Motor neuron (in vitro differentiated cells): Measurements from ENCODE around the gene AHNAK2. TPM values are rescaled to one million over a fixed set of nuclear protein-coding genes. Genes with fewer than 3 reads are reported as not detected.
"Not testable (repeated sequence)": the region's sequence is repeated elsewhere in the genome, so short reads cannot be mapped to it uniquely, and the experiment has no call there.

Experiments used
- ATAC-seq, 8 experiments: fragments of 200-7000 bp; cut with Tn5 transposase; replicated peaks in 6 of 8; 2 replicates each; pipeline ENCODE4 v1.8.0; 2021; ENCODE audit warnings: mild to moderate bottlenecking in 8 of 8, moderate library complexity in 8 of 8
- H3K27ac ChIP-seq, 2 donors: fragments of 250-450 bp; sonication (Bioruptor Pico); 2 replicates each; pipeline ENCODE4 v1.9.0; 2021; ENCODE audit warnings: antibody characterized with exemption in 2 of 2, mild to moderate bottlenecking in 2 of 2, moderate library complexity in 1 of 2
- H3K4me1 ChIP-seq, 2 donors: fragments of 250-450 bp; sonication (Bioruptor Pico); replicated peaks in 1 of 2; 2 replicates each; pipeline ENCODE4 v1.6.1; 2021; ENCODE audit warnings: antibody characterized with exemption in 2 of 2, mild to moderate bottlenecking in 2 of 2, moderate library complexity in 1 of 2
- H3K4me3 ChIP-seq, 5 donors: fragments of 250-450 bp; sonication (Bioruptor Pico); 2 replicates each; pipeline ENCODE4 v1.9.0; 2021; ENCODE audit warnings: antibody characterized with exemption in 5 of 5, mild to moderate bottlenecking in 5 of 5, moderate library complexity in 4 of 5
- WGBS, 10 experiments: fragments of 450-650 bp; shearing (Covaris generic); methylation state at CpG; one replicate each; pipeline ENCODE4 v1.0.0; 2022; 5-methylcytosine and 5-hydroxymethylcytosine counted together
- in situ Hi-C, 9 experiments: fragments of 400-800 bp; cut with MboI; loops; one replicate each; pipeline ENCODE4 v1.15.0; 2021; ENCODE audit warnings: low sequenced_read_pairs in 9 of 9, low pct_unique_long_range_greater_than_20kb in 2 of 9; ENCODE audit not compliant: unreplicated experiment in 9 of 9
- total RNA-seq, 8 experiments: library from RNA; unstranded; fragments of 300-600 nt; gene quantifications; 2 replicates each; pipeline versions ENCODE4 v1.2.3 to v1.2.4, GENCODE V29; 2022

The AHNAK2 gene
- total RNA-seq, 8 experiments from 2014 or later = 1.1 to 34.2 (median 1.5) TPM

DNA sequence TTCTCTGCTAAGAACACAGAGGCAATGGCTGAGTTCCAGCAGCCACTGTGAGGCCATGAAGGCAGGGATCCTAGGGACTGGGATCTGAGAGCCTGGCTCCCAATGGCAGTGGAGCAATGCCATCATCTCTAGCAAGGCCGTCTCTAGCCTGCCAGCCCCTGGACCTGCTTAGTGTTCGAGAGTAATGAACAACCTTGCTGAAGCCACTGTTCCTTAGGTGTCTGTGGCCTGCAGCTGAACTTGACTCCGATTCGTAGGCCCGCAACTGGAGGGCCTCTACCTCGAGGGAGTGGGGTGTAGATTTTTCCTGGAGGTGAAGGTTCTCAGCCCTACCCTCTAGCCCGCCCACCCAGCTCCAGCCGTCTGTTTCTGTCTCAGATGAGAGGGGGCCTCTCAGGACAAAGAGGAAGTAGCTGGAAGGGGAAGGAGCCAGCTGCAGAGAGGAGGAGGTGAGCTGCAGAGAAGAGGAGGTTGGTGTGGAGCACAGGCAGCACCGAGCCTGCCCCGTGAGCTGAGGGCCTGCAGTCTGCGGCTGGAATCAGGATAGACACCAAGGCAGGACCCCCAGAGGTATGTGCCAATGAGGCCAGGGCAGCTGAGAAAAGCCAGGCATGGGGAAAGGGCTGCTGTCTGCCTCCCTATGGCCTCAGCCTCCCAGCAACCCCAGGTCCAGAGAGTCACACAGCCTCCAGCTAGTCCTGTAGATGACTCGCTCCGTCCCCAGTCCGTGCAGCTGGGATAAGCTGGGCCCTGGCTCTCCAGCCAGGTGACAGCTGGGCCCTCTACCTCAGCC, 53.6 kb downstream of the AHNAK2 start, which contains the start of gene PLD4:
Gene PLD4, plus strand, starts transcription at position 459 of the 793 bp plus-strand sequence. CDS start 2,262 bp downstream, outside the sequence.
- in situ Hi-C loops = loop anchor here in 1 of 9 experiments (25.0 kb wide), 1 partner anchor 113 kb away; no protein-coding TSS in a partner anchor
- WGBS, 10 experiments = 40 to 70% methylated on average over 1 to 6 of the region's 14 CpGs; no CpG with 5 or more reads in 8 of the 10 experiments
- no peaks in the 10 kb centered on the region for H3K4me1 ChIP-seq
- no peak within 1 kb of the TSS for H3K4me3 ChIP-seq
- ATAC-seq = no peak
- H3K27ac ChIP-seq = no peak within 1 kb of the TSS

DNA sequence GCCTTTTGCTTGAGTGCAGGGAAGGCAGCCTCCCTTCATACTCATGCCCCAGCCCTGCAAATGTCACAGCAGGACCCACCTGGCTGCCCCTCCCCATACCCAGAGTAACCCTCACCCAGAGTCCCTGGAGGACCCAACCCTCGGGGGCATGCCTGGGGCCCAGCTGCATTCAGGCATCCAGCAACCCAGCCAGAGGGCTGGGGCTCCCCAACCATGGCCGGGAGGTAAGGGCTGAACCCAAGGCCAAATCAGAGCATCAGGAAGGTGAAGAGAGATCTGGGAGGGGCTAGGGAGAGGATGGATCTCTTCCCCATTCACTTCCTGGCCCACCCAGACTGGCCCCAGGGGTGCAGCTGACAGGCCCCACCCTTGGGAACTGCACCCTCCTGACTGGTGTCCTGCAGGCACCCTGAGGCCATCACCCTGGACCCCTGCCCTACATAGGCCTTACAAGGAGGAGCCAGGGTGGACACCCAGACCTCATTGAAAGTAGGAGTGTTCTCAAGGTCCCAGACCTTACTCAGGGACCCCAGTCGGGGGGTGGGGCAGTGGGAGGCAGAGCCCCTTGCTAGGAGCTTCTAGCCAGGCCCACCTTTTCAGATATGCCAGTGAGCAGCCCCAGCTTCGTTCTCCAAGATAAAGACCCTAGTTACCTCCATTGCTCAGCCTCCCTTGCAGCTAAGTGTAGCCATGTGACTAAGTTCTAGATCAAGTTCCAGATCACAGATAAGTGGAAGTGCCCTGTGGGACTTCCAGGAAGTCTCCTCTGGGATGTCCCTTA, 54.3 kb downstream of the AHNAK2 start:
- 13 to 75% (median 60%) methylated on average over 1 of the region's 4 CpGs; no CpG with 5 or more reads in 5 of the 10 experiments for WGBS, 10 experiments
- ATAC-seq = no peak
- no peak overlapping the region for H3K27ac ChIP-seq
- in situ Hi-C loops = loop anchor here in 1 of 9 experiments (25.0 kb wide), 1 partner anchor 113 kb away; no protein-coding TSS in a partner anchor
- H3K4me3 ChIP-seq = no peak overlapping the region
- no peaks in the 10 kb centered on the region for H3K4me1 ChIP-seq

DNA sequence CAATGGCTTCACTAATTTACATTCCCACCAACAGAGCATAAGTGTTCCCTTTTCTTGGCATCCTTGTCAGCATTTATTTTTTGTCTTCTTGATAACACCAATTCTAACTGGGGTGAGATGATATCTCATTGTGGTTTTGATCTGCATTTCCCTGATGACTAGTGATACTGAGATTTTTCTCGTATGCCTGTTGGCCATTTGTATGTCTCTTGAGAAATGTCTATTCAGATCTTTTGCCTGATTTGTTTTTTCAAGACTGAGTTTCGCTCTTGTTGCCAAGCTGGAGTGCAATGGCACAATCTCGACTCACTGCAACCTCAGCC, 58.2 kb downstream of the AHNAK2 start:
- ATAC-seq = no peak
- Histone ChIP-seq H3K27ac (no peak overlapping the region), H3K4me1 (no peaks in the 10 kb centered on the region), H3K4me3 (no peak overlapping the region)
- in situ Hi-C loops = loop anchor here in 1 of 9 experiments (25.0 kb wide), 1 partner anchor 117 kb away; no protein-coding TSS in a partner anchor
- 0 to 67% (median 50%) methylated on average over 1 to 3 of the region's 3 CpGs; no CpG with 5 or more reads in 2 of the 10 experiments for WGBS, 10 experiments

- in situ Hi-C loops = loop anchor here in 1 of 9 experiments (25.0 kb wide), 1 partner anchor 118 kb away; no protein-coding TSS in a partner anchor
- H3K4me3 ChIP-seq, H3K27ac ChIP-seq, H3K4me1 ChIP-seq, ATAC-seq: not testable (repeated sequence)
- 58 to 93% (median 75%) methylated on average over 1 to 10 of the region's 12 CpGs for WGBS, 10 experiments
Observed at GRCh38 chr14:104919152-104919992, 58.8 kb downstream of the AHNAK2 start.

DNA sequence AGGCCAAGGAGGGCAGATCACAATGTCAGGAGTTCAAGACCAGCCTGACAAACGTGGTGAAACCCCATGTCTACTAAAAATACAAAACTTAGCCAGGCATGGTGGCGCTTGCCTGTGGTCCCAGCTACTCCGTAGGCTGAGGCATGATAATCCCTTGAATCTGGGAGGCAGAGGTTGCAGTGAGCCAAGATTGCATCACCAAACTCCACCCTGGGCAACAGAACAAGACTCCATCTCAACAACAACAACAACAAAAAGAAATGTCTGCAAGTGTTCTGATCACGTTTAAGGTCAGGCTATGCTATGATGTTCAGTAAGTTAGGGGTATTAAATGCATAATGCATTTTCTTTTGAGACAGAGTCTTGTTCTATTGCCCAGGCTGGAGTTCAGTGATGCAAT, 60.2 kb downstream of the AHNAK2 start:
- in situ Hi-C loops = loop anchor here in 1 of 9 experiments (25.0 kb wide), 1 partner anchor 119 kb away; no protein-coding TSS in a partner anchor
- ATAC-seq = peak in 2 of 8 experiments; percentile 73 to 83
- Histone ChIP-seq H3K4me3 (no peak overlapping the region), H3K4me1 (no peaks in the 10 kb centered on the region), H3K27ac (no peak overlapping the region)
- WGBS, 10 experiments = 8 to 100% (median 89%) methylated on average over 1 to 4 of the region's 4 CpGs; no CpG with 5 or more reads in 4 of the 10 experiments

DNA sequence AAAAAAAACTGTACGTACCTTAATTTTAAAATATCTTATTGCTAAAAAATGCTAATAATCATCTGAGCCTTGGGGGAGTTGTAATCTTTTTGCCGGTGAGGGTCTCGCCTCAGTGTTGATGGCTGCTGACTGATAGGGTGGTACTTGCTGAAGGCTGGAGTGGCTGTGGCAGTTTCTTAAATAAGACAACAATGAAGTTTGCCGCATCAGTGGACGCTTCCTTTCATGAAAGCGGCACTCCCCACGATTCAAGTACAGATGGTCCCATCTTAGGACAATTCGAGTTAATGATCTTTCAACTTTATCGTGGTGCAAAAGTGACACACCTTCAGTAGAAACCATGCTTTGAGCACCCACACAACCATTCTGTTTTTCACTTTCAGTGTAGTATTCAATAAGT, 61.1 kb downstream of the AHNAK2 start:
- H3K4me1 ChIP-seq = no peaks in the 10 kb centered on the region
- WGBS, 10 experiments = 19 to 100% (median 54%) methylated on average over 2 to 9 of the region's 9 CpGs
- no peak overlapping the region for H3K4me3 ChIP-seq
- in situ Hi-C loops = loop anchor here in 1 of 9 experiments (25.0 kb wide), 1 partner anchor 120 kb away; no protein-coding TSS in a partner anchor
- ATAC-seq = no peak
- H3K27ac ChIP-seq = no peak overlapping the region

DNA sequence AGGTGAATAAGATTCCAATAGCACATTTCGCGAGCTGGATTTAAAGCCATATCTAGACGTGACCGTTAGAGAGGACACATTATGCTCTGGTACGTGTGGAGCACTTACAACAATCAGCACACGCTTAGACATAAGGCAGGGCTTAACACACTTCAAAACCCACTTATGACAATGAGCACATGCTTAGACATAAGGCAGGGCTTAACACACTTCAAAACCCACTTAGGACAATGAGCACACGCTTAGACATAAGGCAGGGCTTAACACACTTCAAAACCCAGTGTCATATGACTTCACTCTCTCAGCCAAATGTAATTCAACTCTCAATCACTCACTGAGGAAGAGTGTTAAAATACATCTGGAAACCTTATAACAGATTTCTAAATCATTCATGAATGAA, 64.7 kb downstream of the AHNAK2 start:
- Histone ChIP-seq H3K4me3 (no peak overlapping the region), H3K27ac (no peak overlapping the region), H3K4me1 (no peaks in the 10 kb centered on the region)
- peak in 2 of 8 experiments; percentile 56 to 76 for ATAC-seq
- WGBS, 10 experiments = 0 to 100% (median 90%) methylated on average over 1 to 6 of the region's 7 CpGs; no CpG with 5 or more reads in 1 of the 10 experiments
- in situ Hi-C loops = loop anchor here in 1 of 9 experiments (25.0 kb wide), 1 partner anchor 124 kb away; no protein-coding TSS in a partner anchor

- 50 to 100% (median 73%) methylated on average over 1 to 3 of the region's 3 CpGs; no CpG with 5 or more reads in 6 of the 10 experiments for WGBS, 10 experiments
- in situ Hi-C loops = loop anchor here in 1 of 9 experiments (25.0 kb wide), 1 partner anchor 125 kb away; no protein-coding TSS in a partner anchor
Observed at GRCh38 chr14:104912053-104912452, 66.1 kb downstream of the AHNAK2 start.

GRCh38 chr14:104908303-104908702, 69.9 kb downstream of the AHNAK2 start:
- Histone ChIP-seq H3K4me1 (no peaks in the 10 kb centered on the region), H3K27ac (no peak overlapping the region), H3K4me3 (no peak overlapping the region)
- ATAC-seq = peak in 2 of 8 experiments; percentile 48 to 70
- 0 to 57% (median 0%) methylated on average over 1 of the region's 1 CpG; no CpG with 5 or more reads in 2 of the 10 experiments for WGBS, 10 experiments
- in situ Hi-C loops = loop anchor here in 1 of 9 experiments (25.0 kb wide), 1 partner anchor 129 kb away; no protein-coding TSS in a partner anchor

More at GRCh38 chr14:104912053-104912452, 66.1 kb downstream of the AHNAK2 start:
- no peak for ATAC-seq
- H3K4me1 ChIP-seq = no peaks in the 10 kb centered on the region
- H3K4me3 ChIP-seq = no peak overlapping the region
- no peak overlapping the region for H3K27ac ChIP-seq

DNA sequence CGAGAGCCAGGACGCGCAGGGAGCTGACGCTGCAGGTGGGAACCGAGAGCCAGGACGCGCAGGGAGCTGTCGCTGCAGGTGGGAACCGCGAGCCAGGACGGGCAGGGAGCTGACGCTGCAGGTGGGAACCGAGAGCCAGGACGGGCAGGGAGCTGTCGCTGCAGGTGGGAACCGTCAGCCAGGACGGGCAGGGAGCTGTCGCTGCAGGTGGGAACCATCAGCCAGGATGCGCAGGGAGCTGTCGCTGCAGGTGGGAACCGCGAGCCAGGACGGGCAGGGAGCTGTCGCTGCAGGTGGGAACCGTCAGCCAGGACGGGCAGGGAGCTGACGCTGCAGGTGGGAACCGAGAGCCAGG, 72.6 kb downstream of the AHNAK2 start:
- H3K27ac ChIP-seq, H3K4me1 ChIP-seq, H3K4me3 ChIP-seq, ATAC-seq: not testable (repeated sequence)
- WGBS, 10 experiments = 14% methylated on average over 9 of the region's 28 CpGs; no CpG with 5 or more reads in 9 of the 10 experiments
- in situ Hi-C loops = loop anchor here in 1 of 9 experiments (25.0 kb wide), 1 partner anchor 132 kb away; no protein-coding TSS in a partner anchor

DNA sequence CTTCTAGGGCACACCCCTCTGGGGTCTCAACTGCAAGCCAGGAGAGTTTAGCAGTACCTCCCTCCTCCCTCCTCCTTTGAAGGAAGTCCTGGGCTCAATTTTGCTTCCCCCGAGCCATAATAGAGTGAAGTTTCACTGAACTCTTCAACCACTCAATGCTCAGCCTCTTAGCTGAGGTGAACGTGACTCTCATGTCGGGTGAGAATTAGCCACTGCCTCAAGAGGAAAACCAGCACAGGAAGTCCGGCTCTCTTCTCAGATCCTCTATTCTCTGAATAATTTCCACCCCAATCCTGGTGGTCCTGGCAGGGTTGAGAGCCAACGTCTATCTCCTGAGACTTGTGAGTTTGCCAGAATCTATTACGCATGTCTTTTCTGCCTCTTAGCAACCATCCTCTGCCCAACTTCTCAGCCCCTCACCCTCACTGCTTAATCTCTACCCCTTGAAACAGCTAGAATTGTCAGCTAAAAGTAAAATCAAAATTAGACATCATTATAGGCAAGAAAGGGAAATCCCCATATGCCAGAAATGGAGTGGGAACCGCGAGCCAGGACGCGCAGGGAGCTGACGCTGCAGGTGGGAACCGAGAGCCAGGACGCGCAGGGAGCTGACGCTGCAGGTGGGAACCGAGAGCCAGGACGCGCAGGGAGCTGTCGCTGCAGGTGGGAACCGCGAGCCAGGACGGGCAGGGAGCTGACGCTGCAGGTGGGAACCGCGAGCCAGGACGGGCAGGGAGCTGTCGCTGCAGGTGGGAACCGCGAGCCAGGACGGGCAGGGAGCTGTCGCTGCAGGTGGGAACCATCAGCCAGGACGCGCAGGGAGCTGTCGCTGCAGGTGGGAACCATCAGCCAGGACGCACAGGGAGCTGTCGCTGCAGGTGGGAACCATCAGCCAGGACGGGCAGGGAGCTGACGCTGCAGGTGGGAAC, 73.3 kb downstream of the AHNAK2 start:
- not testable (repeated sequence) for H3K4me1 ChIP-seq, H3K4me3 ChIP-seq, H3K27ac ChIP-seq
- in situ Hi-C loops = loop anchor here in 1 of 9 experiments (25.0 kb wide), 1 partner anchor 132 kb away; no protein-coding TSS in a partner anchor
- peak in 1 of 8 experiments; percentile 14 for ATAC-seq
- 0 to 86% (median 51%) methylated on average over 2 to 9 of the region's 38 CpGs; no CpG with 5 or more reads in 2 of the 10 experiments for WGBS, 10 experiments
